Measurements from ENCODE around the gene C11orf98.

DNA sequence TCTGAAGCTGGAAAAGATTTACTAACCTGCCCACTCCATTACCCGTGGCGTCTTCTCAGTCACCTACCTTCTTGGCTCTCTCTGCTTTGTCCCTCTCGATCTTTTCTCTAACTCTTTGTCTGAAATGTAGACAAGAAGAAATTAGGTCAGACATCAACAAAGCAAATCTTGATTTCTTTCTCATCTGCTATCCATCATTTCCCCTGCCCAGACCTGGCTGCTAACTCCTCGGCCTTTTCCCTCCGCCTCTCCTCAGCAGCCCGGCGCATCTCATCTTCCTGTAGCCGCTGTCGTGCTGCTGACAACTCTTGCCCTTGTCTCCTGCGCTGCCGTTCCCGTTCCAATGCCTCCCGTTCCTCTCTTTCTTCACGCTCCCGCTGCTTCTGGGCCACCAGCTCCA lies 12.7 kb upstream of the C11orf98 start:
- no peak for TF ChIP-seq EZH2 (IDR thresholded peaks at IDR 0.05; ENCODE audit: low read length)
- TF ChIP-seq, protein P1, sequence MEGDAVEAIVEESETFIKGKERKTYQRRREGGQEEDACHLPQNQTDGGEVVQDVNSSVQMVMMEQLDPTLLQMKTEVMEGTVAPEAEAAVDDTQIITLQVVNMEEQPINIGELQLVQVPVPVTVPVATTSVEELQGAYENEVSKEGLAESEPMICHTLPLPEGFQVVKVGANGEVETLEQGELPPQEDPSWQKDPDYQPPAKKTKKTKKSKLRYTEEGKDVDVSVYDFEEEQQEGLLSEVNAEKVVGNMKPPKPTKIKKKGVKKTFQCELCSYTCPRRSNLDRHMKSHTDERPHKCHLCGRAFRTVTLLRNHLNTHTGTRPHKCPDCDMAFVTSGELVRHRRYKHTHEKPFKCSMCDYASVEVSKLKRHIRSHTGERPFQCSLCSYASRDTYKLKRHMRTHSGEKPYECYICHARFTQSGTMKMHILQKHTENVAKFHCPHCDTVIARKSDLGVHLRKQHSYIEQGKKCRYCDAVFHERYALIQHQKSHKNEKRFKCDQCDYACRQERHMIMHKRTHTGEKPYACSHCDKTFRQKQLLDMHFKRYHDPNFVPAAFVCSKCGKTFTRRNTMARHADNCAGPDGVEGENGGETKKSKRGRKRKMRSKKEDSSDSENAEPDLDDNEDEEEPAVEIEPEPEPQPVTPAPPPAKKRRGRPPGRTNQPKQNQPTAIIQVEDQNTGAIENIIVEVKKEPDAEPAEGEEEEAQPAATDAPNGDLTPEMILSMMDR (optimal IDR thresholded peaks at IDR 0.05 in 1 of 3, IDR thresholded peaks at IDR 0.05 in 1 of 3, conservative IDR thresholded peaks at IDR 0.05 in 1 of 3; ENCODE audit: extremely low read depth in 1 of 3, insufficient read depth in 2 of 3, low read length in 3 of 3), result no peak

Measured in keratinocyte (primary cell).